Measurements from ENCODE around the gene HAPLN1. TPM values are rescaled to one million over a fixed set of nuclear protein-coding genes. Genes with fewer than 3 reads are reported as not detected.

Gene HAPLN1
- total and polyA plus RNA-seq, 2 of the 8 experiments (the other 6 are each of a cell fraction or from before 2014, with no cell fraction given): 0.56 to 2.1 TPM

- Histone ChIP-seq H2BK15ac (ENCODE audit: low read length) (no peak overlapping the region), H3K9ac (replicated peaks in 1 of 4; ENCODE audit: extremely low read depth in 1 of 4, low read depth in 3 of 4, low read length in 3 of 4) (no peak overlapping the region), H3K79me2 (ENCODE audit: control insufficient read depth in 1 of 2, insufficient read depth in 2 of 2, low read length in 2 of 2) (no peaks in the 10 kb centered on the region), H2BK12ac (ENCODE audit: low read depth, low read length) (no peak overlapping the region), H3K14ac (ENCODE audit: insufficient read length) (no peak overlapping the region), H4K8ac (ENCODE audit: extremely low read depth, insufficient read depth, low read length) (no peak overlapping the region), H2BK20ac (ENCODE audit: low read length) (no peak overlapping the region), H3K27me3 (replicated peaks in 1 of 4; ENCODE audit: control insufficient read depth in 3 of 4, extremely low read depth in 1 of 4, insufficient read depth in 3 of 4, low read length in 3 of 4) (no peaks in the 10 kb centered on the region), H4K20me1 (replicated peaks in 1 of 2; ENCODE audit: control insufficient read depth in 1 of 2, insufficient read depth in 2 of 2, low read length in 2 of 2) (no peaks in the 10 kb centered on the region), H3K4me3 (ENCODE audit: extremely low read depth in 1 of 4, insufficient read depth in 2 of 4, low read depth in 3 of 4, low read length in 4 of 4) (no peak overlapping the region), H2BK120ac (replicated peaks; ENCODE audit: low read depth, low read length) (no peak overlapping the region), H2BK5ac (ENCODE audit: low read depth, low read length) (no peak overlapping the region), H3K27ac (ENCODE audit: low read depth, low read length) (no peak overlapping the region), H3K23ac (ENCODE audit: insufficient read length) (no peak overlapping the region), H3K4me2 (ENCODE audit: insufficient read depth in 1 of 2, low read depth in 2 of 2, low read length in 2 of 2) (no peak overlapping the region), H3K56ac (replicated peaks; ENCODE audit: insufficient read length, low read depth, low read length) (no peak overlapping the region), H3K23me2 (ENCODE audit: low read depth, low read length) (no peaks in the 10 kb centered on the region), H3K4ac (replicated peaks; ENCODE audit: insufficient read length, low read depth, low read length) (no peak overlapping the region), H3K9me3 (ENCODE audit: insufficient read depth in 2 of 2, low read depth in 1 of 2, low read length in 1 of 2) (no peaks in the 10 kb centered on the region), H2AFZ (ENCODE audit: low read length) (no peak overlapping the region; the same call in 1 of the 2 replicates), H3K18ac (ENCODE audit: extremely low read depth, low read length) (no peak overlapping the region), H2AK5ac (ENCODE audit: low read depth, low read length) (no peak overlapping the region), H3K79me1 (ENCODE audit: low read depth, low read length) (no peaks in the 10 kb centered on the region), H4K5ac (ENCODE audit: insufficient read length, low read depth, low read length) (no peak overlapping the region), H3K4me1 (replicated peaks in 1 of 4; ENCODE audit: control insufficient read depth in 3 of 4, insufficient read depth in 4 of 4, low read length in 3 of 4) (peaks cover 0 to 3% (median 0%) of the 10 kb centered on the region in 4 experiments; a peak in 2 of 7 replicates), H4K91ac (replicated peaks; ENCODE audit: insufficient read length, low read length) (no peak overlapping the region), H3K36me3 (ENCODE audit: control insufficient read depth in 2 of 4, insufficient read depth in 4 of 4, low read length in 3 of 4) (no peaks in the 10 kb centered on the region)
- peak; percentile 31 to 62 for DNase-seq (ENCODE audit: low read depth in 1 of 2, low spot score in 2 of 2)
- POLR2A ChIA-PET (ENCODE audit: partially characterized antibody): no interaction called here
- peak; percentile 93 for FAIRE-seq
- WGBS, 2 experiments (ENCODE audit: extremely low coverage in 1 of 2, insufficient coverage in 1 of 2, insufficient read length in 1 of 2, insufficient replicate concordance in 2 of 2, low coverage in 1 of 2, low lambda C conversion rate in 2 of 2, missing lambda C conversion rate in 1 of 2): 27% methylated on average over 3 of the region's 3 CpGs; no CpG with 5 or more reads in 1 of the 2 experiments
- CTCF ChIA-PET (ENCODE audit: partially characterized antibody): interaction anchor here (0.5 to 4.3 kb wide), 22 partner anchors 8 to 1207 kb away, joined by 3 to 20 read pairs (median 3); partner anchors contain the start of gene HAPLN1
- no peak for TF ChIP-seq EGR1 (IDR thresholded peaks at IDR 0.05; ENCODE audit: borderline replicate concordance, low read depth, low read length)
- no peak for TF ChIP-seq BCL11A (IDR thresholded peaks at IDR 0.05; ENCODE audit: low read depth in 2 of 2, low read length in 2 of 2)
- no peak for TF ChIP-seq CHD1 (IDR thresholded peaks at IDR 0.05; ENCODE audit: low read depth, low read length)
- no peak for TF ChIP-seq EZH2 (IDR thresholded peaks at IDR 0.05; ENCODE audit: low read depth, low read length, severe bottlenecking)
- TF ChIP-seq, protein P1, sequence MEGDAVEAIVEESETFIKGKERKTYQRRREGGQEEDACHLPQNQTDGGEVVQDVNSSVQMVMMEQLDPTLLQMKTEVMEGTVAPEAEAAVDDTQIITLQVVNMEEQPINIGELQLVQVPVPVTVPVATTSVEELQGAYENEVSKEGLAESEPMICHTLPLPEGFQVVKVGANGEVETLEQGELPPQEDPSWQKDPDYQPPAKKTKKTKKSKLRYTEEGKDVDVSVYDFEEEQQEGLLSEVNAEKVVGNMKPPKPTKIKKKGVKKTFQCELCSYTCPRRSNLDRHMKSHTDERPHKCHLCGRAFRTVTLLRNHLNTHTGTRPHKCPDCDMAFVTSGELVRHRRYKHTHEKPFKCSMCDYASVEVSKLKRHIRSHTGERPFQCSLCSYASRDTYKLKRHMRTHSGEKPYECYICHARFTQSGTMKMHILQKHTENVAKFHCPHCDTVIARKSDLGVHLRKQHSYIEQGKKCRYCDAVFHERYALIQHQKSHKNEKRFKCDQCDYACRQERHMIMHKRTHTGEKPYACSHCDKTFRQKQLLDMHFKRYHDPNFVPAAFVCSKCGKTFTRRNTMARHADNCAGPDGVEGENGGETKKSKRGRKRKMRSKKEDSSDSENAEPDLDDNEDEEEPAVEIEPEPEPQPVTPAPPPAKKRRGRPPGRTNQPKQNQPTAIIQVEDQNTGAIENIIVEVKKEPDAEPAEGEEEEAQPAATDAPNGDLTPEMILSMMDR (IDR thresholded peaks at IDR 0.05; ENCODE audit: control extremely low read depth in 1 of 3, insufficient read depth in 1 of 3, low read depth in 1 of 3, low read length in 3 of 3): peak; percentile 43 to 81 (median 75)
- TF ChIP-seq SUZ12 (IDR thresholded peaks at IDR 0.05; ENCODE audit: low read length): no peak
- no peak for TF ChIP-seq POLR2AphosphoS5 (IDR thresholded peaks at IDR 0.05; ENCODE audit: low read depth, low read length)
- TF ChIP-seq SIN3A (conservative IDR thresholded peaks at IDR 0.05 in 1 of 2, IDR thresholded peaks at IDR 0.05 in 1 of 2; ENCODE audit: low read depth in 1 of 2, low read length in 2 of 2): no peak
- no peak for TF ChIP-seq CTBP2 (IDR thresholded peaks at IDR 0.05; ENCODE audit: borderline replicate concordance, insufficient read depth, insufficient read length, low read length)
- no peak for TF ChIP-seq KDM4A (IDR thresholded peaks at IDR 0.05; ENCODE audit: low read depth, low read length, severe bottlenecking)
- no peak for TF ChIP-seq RXRA (IDR thresholded peaks at IDR 0.05; ENCODE audit: insufficient read depth, low read depth, low read length)
Measured at GRCh38 chr5:83608122-83608521, 112.5 kb downstream of the HAPLN1 start.
